ENCODE data around the gene OBP2A.
"Not testable (repeated sequence)": the region's sequence is repeated elsewhere in the genome, so short reads cannot be mapped to it uniquely, and the experiment has no call there.

The OBP2A gene

DNA sequence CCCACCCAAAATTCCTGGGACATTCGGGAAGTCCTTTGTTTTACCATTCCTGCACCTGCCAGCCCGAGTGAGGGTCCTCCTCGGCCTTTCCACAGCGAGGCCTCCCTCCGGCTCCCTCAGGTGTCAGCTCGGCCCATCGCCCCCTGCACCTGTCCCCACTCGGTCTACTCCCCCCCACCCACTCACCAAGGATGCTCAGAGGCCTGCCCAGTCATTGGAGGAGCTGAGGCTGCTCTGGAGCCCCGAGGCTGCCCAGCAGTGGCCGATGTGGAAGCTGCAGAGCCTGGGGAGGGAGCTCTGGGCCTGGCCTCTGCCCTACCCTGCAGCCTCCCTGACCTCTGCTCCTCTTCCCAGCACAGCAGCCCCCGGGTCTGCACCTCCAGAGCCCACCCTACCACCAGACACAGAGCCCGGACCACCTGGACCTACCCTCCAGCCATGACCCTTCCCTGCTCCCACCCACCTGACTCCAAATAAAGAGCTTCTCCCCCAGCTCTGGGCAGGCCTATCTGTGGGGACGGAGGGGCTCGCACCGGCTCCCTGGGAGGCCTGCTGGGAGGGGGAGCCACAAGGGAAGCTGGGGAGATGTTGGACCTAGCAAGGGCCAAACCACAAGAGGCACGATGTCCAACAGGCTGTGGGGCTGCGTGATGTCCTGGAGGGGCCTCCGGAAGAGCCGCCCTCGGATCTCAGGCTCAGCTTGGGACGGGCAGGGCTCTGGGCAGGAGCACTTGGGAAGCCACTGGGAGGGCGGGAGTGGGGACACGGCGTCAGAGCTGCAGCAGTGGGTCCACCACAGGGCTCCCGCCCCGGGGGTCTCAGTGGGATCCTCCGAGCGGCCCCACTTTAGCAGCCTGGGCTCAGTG is 3.8 kb downstream of the OBP2A start:
- H3K9me3 Mint-ChIP-seq, H3K4me3 Mint-ChIP-seq, DNase-seq, H3K4me1 Mint-ChIP-seq, CTCF ChIA-PET, H3K27ac Mint-ChIP-seq, H3K27me3 Mint-ChIP-seq, H3K36me3 Mint-ChIP-seq: not testable (repeated sequence)

DNA sequence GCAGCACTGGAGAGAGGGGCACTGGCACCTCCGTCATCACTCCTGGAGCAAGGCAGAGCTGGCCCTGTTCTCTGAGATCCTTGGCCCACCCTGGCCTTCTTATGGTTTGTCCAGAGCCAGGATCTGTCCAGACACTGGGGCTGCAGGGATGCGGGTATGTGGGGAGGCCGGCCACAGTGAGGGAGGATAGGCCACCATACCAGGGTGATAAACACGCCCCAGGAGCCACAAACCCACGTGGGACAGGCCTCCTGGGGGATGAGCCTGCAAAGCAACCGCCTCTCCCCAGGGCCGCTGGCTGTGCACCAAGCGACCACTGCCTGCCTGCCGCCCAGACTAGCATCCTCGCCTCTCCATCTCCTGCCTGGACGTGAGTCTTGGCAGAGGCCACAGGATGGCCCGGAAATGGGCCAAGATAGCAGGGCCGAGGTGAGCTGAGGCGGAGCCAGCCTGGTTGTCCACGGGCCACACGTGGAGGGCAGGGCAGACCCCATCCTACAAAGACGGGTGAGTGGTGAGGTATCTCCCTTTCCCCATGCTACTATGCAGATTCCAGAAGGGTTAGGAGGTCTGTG is 4.5 kb downstream of the OBP2A start:
- DNase-seq: no peak
- Mint-ChIP-seq H3K4me3 (no peak overlapping the region), H3K27me3 (no peaks in the 10 kb centered on the region), H3K36me3 (no peaks in the 10 kb centered on the region), H3K4me1 (no peaks in the 10 kb centered on the region), H3K27ac (no peak overlapping the region), H3K9me3 (no peaks in the 10 kb centered on the region)
- CTCF ChIA-PET: no interaction called here

DNA sequence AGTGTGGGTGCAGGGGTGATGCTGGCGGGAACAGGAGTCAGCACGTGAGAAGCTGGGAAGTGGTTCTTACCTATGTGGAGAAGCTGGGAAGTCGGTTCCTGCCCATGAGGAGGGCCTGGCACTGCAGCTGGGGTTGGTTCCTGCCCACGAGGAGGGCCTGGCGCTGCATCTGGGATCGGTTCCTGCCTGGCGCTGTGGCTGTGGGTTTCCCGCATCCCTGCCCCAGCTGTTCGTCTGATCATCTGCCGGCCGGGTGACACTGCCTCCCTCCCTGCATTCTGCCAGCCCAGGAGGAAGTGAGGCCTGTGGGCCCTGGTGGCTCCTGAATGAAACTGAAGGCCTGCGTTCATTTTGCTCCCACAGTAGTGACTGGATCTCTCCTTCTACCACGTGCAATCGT is 5.1 kb downstream of the OBP2A start:
- no peak overlapping the region for H3K27ac Mint-ChIP-seq
- H3K36me3 Mint-ChIP-seq: no peaks in the 10 kb centered on the region
- no peaks in the 10 kb centered on the region for H3K9me3 Mint-ChIP-seq
- no peaks in the 10 kb centered on the region for H3K4me1 Mint-ChIP-seq
- no peak overlapping the region for H3K4me3 Mint-ChIP-seq
- CTCF ChIA-PET: no interaction called here
- DNase-seq: no peak
- no peaks in the 10 kb centered on the region for H3K27me3 Mint-ChIP-seq

DNA sequence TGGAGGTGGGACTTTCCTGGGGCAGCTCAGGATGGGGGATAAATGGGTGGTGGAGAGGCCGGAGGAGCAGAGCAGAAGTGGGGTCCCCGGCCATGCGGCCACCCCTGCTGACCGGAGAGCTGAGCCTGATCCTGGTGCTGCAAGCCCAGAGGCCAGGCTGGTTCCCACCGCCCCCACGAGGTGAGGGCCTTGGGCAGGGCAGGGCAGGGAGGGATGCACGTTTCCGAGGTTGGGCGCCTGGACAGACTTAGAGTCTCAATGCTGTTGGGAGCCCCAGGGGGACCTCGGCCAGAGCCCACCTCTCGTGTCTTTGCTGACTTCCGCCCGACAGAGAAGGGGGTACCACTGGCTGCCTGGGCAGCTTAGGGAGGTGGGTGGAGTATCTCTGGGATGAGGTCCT is 5.5 kb downstream of the OBP2A start:
- Mint-ChIP-seq H3K36me3 (no peaks in the 10 kb centered on the region), H3K27me3 (no peaks in the 10 kb centered on the region), H3K9me3 (no peaks in the 10 kb centered on the region), H3K4me1 (no peaks in the 10 kb centered on the region), H3K27ac (no peak overlapping the region), H3K4me3 (no peak overlapping the region)
- DNase-seq: no peak
- CTCF ChIA-PET: no interaction called here

- no peak for DNase-seq
- CTCF ChIA-PET: no interaction called here
- H3K4me3 Mint-ChIP-seq: no peak overlapping the region
- no peaks in the 10 kb centered on the region for H3K9me3 Mint-ChIP-seq
- H3K27me3 Mint-ChIP-seq: no peaks in the 10 kb centered on the region
- no peak overlapping the region for H3K27ac Mint-ChIP-seq
- H3K36me3 Mint-ChIP-seq: no peaks in the 10 kb centered on the region
- H3K4me1 Mint-ChIP-seq: no peaks in the 10 kb centered on the region
Measured at GRCh38 chr9:135552021-135552697, 6.2 kb downstream of the OBP2A start.

DNA sequence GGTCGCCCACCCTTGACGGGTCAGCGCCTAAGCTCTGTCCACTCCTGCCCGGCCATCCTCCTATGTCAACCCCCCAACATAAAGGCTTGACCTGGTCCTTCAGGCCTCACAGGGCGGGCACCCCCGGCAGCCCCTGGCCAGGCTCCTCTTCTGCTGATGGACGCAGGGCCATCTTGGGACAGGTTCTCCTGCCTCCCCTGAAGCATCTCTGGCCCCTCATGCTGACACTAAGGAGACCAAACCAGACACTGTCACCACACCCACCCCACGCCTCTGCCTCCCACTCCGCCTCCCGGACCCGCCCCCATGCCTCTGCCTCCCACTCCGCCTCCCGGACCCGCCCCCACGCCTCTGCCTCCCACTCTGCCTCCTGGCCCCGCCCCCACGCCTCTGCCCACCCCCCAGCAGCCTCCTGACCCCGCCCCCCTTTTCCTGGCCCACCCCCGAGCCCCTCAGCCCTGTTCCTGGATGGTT is 6.8 kb downstream of the OBP2A start:
- DNase-seq: no peak

GRCh38 chr9:135554718-135555117 is 8.8 kb downstream of the OBP2A start:
- Mint-ChIP-seq H3K4me1 (no peaks in the 10 kb centered on the region), H3K9me3 (no peaks in the 10 kb centered on the region), H3K27ac (no peak overlapping the region), H3K4me3 (no peak overlapping the region), H3K27me3 (no peaks in the 10 kb centered on the region), H3K36me3 (no peaks in the 10 kb centered on the region)
- no peak for DNase-seq
- CTCF ChIA-PET: no interaction called here

More for the DNA sequence above, 6.8 kb downstream of the OBP2A start:
- Mint-ChIP-seq H3K36me3 (no peaks in the 10 kb centered on the region), H3K27me3 (no peaks in the 10 kb centered on the region), H3K4me3 (no peak overlapping the region), H3K27ac (no peak overlapping the region), H3K9me3 (no peaks in the 10 kb centered on the region), H3K4me1 (no peaks in the 10 kb centered on the region)
- CTCF ChIA-PET: no interaction called here

DNA sequence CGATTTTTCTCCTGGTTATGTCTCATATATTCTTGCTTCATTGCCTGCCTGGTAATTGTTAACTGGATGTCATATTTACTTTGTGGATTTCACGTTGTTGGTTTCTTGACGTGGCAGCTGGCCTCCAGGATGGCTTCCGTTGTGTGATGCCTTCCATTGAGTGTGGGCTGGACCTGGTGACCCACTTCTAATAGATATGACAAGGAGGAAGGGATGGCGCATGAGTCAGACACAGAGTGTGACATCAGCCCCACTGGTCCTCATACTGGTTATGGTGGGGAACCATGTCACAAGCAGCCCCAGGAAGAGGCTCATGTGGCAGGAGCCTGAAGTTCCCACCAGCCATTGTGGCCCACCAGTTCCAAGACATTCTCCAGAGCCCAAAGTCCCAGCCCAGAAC is 9.3 kb downstream of the OBP2A start:
- H3K4me3 Mint-ChIP-seq: no peak overlapping the region
- DNase-seq: no peak
- no peaks in the 10 kb centered on the region for H3K36me3 Mint-ChIP-seq
- H3K9me3 Mint-ChIP-seq: no peaks in the 10 kb centered on the region
- no peaks in the 10 kb centered on the region for H3K4me1 Mint-ChIP-seq
- H3K27ac Mint-ChIP-seq: no peak overlapping the region
- CTCF ChIA-PET: no interaction called here
- no peaks in the 10 kb centered on the region for H3K27me3 Mint-ChIP-seq

DNA sequence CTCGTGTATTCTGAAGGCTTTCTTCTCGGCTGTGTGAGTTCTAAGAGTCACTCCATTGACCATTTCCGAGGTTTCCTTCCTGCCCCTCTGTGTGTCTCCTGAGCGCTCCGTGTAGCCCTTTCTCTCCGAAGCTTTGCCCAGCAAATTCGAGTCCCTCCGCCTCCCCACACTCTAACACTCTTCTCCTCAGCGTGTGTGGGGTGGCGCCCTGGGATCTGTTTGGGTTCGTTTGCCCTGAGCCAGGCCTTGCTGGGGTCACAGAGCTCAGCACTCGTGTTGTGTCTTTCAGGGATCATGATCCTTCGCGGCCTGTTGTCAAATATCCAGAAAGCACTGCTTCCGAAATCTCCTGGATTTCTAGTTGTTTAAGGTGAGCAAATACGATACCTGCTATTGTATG is 10.0 kb downstream of the OBP2A start:
- Mint-ChIP-seq H3K27ac (no peak overlapping the region), H3K27me3 (no peaks in the 10 kb centered on the region), H3K9me3 (no peaks in the 10 kb centered on the region), H3K4me1 (no peaks in the 10 kb centered on the region), H3K36me3 (no peaks in the 10 kb centered on the region), H3K4me3 (no peak overlapping the region)
- no peak for DNase-seq
- CTCF ChIA-PET: no interaction called here

- no peak overlapping the region for H3K4me3 Mint-ChIP-seq
- H3K9me3 Mint-ChIP-seq: no peaks in the 10 kb centered on the region
- H3K27ac Mint-ChIP-seq: no peak overlapping the region
- H3K4me1 Mint-ChIP-seq: no peaks in the 10 kb centered on the region
- H3K36me3 Mint-ChIP-seq: no peaks in the 10 kb centered on the region
- no peaks in the 10 kb centered on the region for H3K27me3 Mint-ChIP-seq
- CTCF ChIA-PET: no interaction called here
- DNase-seq: no peak
Measured at GRCh38 chr9:135559606-135560005, 13.7 kb downstream of the OBP2A start.

GRCh38 chr9:135561391-135562234 is 15.7 kb downstream of the OBP2A start, which contains the start of gene PAEP:
Gene PAEP, plus strand, starts transcription at chr9:135561756.
- no peaks in the 10 kb centered on the region for H3K4me1 Mint-ChIP-seq
- H3K4me3 Mint-ChIP-seq: no peak within 1 kb of the TSS
- H3K27me3 Mint-ChIP-seq: no peaks in the 10 kb centered on the region
- DNase-seq: no peak
- CTCF ChIA-PET: no interaction called here
- no peak within 1 kb of the TSS for H3K27ac Mint-ChIP-seq
- H3K36me3 Mint-ChIP-seq: no peaks in the 10 kb centered on the region
- H3K9me3 Mint-ChIP-seq: no peaks in the 10 kb centered on the region

DNA sequence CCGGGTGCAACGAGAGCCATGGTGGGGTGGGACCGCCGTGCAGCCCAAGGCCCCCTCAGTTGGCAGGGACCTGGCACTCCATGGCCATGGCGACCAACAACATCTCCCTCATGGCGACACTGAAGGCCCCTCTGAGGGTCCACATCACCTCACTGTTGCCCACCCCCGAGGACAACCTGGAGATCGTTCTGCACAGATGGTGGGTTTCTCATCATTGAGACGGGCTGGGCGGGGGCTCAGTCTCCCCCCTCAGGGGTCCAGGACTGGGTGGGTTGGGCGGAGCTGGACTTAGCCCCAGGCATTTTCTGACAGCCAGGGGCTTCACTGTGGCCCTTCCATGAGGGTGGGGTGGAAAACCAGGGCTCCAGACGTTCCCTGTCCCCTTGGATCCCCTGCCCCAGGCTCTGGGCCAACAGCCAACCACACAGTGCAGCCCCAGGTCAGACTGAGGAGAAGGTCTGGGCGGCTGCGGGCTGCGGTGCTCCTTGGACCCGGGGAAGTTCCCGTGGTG is 16.4 kb downstream of the OBP2A start:
- no peak for DNase-seq
- CTCF ChIA-PET: no interaction called here
- Mint-ChIP-seq H3K36me3 (no peaks in the 10 kb centered on the region), H3K4me1 (no peaks in the 10 kb centered on the region), H3K4me3 (no peak overlapping the region), H3K9me3 (no peaks in the 10 kb centered on the region), H3K27ac (no peak overlapping the region), H3K27me3 (no peaks in the 10 kb centered on the region)

- Mint-ChIP-seq H3K27ac (no peak overlapping the region), H3K4me3 (no peak overlapping the region), H3K9me3 (no peaks in the 10 kb centered on the region), H3K4me1 (no peaks in the 10 kb centered on the region), H3K27me3 (no peaks in the 10 kb centered on the region), H3K36me3 (no peaks in the 10 kb centered on the region)
- no peak for DNase-seq
- CTCF ChIA-PET: no interaction called here
Measured at GRCh38 chr9:135563039-135563476, 17.1 kb downstream of the OBP2A start.

DNA sequence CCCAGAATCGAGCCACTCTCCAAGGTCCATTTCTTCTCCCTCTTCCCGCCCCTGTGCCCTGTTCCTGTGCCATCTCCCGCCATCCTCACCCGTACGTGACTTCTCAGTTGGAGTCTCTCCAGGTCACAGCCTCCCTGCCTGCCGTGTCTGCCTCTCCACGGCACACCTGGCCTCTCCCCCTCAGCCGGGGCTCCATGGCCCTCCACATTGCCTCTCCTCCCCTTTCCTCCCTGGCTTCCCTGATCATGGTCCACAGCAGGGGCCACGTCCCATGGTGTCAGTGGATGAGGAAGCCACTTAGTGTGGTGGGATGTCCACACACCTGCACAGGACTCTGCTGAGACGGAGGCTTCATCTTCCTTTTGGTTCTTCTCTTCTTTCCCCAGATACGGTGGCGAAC is 17.9 kb downstream of the OBP2A start:
- no peak overlapping the region for H3K27ac Mint-ChIP-seq
- no peaks in the 10 kb centered on the region for H3K9me3 Mint-ChIP-seq
- no peaks in the 10 kb centered on the region for H3K27me3 Mint-ChIP-seq
- H3K4me3 Mint-ChIP-seq: no peak overlapping the region
- no peaks in the 10 kb centered on the region for H3K36me3 Mint-ChIP-seq
- CTCF ChIA-PET: no interaction called here
- DNase-seq: no peak
- H3K4me1 Mint-ChIP-seq: no peaks in the 10 kb centered on the region

All from activated naive CD4-positive, alpha-beta T cell treated with anti-CD3 and anti-CD28 coated beads, Interleukin-2, amount 10 ng/mL, durations not matched to agents 7 days and 5 days (primary cell).